Stimulated activated CD8-positive, alpha-beta memory T cell treated with anti-CD3 and anti-CD28 coated beads, Interleukin-7, amount 100 ng/mL, for 48 hours (primary cell): Measurements from ENCODE around the gene MORN1.

Experiments
- DNase-seq, 2 donors: peaks; one replicate each; pipeline ENCODE4 v3.0.0-alpha.2; 2020; ENCODE audit warnings: low read depth in 1 of 2; ENCODE audit errors: extremely low read depth in 1 of 2

MORN1 gene

GRCh38 chr1:2375923-2376260 is 15.5 kb downstream of the MORN1 start:
- DNase-seq, result no peak

GRCh38 chr1:2375246-2375922 is 16.0 kb downstream of the MORN1 start:
- DNase-seq, result no peak

- DNase-seq, result no peak
Observed at GRCh38 chr1:2374252-2375155, 16.9 kb downstream of the MORN1 start.

- DNase-seq, result no peak
Observed at GRCh38 chr1:2373551-2374251, 17.7 kb downstream of the MORN1 start.

GRCh38 chr1:2372551-2373490 is 18.5 kb downstream of the MORN1 start:
- no peak for DNase-seq

GRCh38 chr1:2368053-2368744 is 23.2 kb downstream of the MORN1 start:
- no peak for DNase-seq

GRCh38 chr1:2363847-2364513 is 27.4 kb downstream of the MORN1 start:
- no peak for DNase-seq

- no peak for DNase-seq
Observed at GRCh38 chr1:2360588-2361364, 30.6 kb downstream of the MORN1 start.

- no peak for DNase-seq
Observed at GRCh38 chr1:2358651-2359640, 32.4 kb downstream of the MORN1 start.

- DNase-seq, result no peak
Observed at GRCh38 chr1:2358072-2358471, 33.3 kb downstream of the MORN1 start.

GRCh38 chr1:2356911-2357845 is 34.2 kb downstream of the MORN1 start:
- no peak for DNase-seq

GRCh38 chr1:2356401-2356800 is 35.0 kb downstream of the MORN1 start:
- DNase-seq, result no peak

- DNase-seq, result no peak
Observed at GRCh38 chr1:2355373-2356261, 35.7 kb downstream of the MORN1 start.

- no peak for DNase-seq
Observed at GRCh38 chr1:2354511-2355372, 36.6 kb downstream of the MORN1 start.
